ENCODE measurements around the gene DDX51. TPM values are rescaled to one million over a fixed set of nuclear protein-coding genes. Genes with fewer than 3 reads are reported as not detected.
A peak's percentile ranks its signal among the peaks of the same experiment; 100 is the strongest.

Gene DDX51, protein sequence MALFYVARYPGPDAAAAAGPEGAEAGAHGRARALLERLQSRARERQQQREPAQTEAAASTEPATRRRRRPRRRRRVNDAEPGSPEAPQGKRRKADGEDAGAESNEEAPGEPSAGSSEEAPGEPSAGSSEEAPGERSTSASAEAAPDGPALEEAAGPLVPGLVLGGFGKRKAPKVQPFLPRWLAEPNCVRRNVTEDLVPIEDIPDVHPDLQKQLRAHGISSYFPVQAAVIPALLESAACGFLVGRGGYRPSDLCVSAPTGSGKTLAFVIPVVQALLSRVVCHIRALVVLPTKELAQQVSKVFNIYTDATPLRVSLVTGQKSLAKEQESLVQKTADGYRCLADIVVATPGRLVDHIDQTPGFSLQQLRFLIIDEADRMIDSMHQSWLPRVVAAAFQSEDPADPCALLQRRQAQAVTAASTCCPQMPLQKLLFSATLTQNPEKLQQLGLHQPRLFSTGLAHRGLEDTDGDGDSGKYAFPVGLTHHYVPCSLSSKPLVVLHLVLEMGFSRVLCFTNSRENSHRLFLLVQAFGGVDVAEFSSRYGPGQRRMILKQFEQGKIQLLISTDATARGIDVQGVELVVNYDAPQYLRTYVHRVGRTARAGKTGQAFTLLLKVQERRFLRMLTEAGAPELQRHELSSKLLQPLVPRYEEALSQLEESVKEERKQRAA
- 28.1 and 29.4 TPM in 2 replicates for total RNA-seq
- long read RNA-seq, partial matches to known transcripts: 1 of 1 reads
- long read RNA-seq, other reads (novel, unspliced or antisense): 0 of 1 reads

DNA sequence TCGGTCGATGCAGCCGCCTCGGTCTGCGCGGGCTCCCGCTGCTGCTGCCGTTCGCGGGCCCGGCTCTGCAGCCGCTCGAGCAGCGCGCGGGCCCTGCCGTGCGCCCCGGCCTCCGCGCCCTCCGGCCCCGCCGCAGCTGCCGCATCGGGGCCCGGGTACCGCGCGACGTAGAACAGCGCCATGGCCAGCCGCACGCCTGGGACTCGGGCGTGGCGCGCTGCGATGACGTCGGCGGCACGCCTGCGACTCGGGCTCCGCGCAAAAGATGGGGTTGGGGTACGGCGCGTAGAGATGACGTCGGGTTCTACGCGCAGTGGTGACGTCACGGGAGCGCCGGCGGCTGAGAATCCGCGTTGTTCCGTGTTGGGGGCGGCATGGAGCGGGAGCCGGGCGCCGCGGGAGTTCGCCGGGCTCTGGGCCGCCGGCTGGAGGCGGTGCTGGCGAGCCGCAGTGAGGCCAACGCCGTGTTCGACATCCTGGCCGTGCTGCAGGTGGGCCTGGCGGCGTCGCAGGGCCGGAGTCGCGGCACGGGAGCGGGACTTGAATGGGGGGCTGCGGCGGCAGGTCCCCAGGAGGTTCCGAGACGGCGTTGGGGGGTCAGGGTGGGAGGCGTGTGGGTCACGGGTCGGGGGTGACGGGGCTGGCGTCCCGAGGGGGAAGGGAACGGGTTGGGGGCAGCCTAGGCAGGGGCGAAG, at the start of gene DDX51, which contains the start of gene NOC4L:
TSS of gene DDX51 (minus strand) at position 205 of the 695 bp plus-strand sequence. CDS start at position 182, 23 bp downstream.
TSS of gene NOC4L (plus strand) at position 343 of the 695 bp plus-strand sequence. CDS start at position 375, 32 bp downstream.
- H3K9me3 Mint-ChIP-seq (ENCODE audit: low read depth): no peaks in the 10 kb centered on the region
- TF ChIP-seq, protein P1, sequence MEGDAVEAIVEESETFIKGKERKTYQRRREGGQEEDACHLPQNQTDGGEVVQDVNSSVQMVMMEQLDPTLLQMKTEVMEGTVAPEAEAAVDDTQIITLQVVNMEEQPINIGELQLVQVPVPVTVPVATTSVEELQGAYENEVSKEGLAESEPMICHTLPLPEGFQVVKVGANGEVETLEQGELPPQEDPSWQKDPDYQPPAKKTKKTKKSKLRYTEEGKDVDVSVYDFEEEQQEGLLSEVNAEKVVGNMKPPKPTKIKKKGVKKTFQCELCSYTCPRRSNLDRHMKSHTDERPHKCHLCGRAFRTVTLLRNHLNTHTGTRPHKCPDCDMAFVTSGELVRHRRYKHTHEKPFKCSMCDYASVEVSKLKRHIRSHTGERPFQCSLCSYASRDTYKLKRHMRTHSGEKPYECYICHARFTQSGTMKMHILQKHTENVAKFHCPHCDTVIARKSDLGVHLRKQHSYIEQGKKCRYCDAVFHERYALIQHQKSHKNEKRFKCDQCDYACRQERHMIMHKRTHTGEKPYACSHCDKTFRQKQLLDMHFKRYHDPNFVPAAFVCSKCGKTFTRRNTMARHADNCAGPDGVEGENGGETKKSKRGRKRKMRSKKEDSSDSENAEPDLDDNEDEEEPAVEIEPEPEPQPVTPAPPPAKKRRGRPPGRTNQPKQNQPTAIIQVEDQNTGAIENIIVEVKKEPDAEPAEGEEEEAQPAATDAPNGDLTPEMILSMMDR (IDR thresholded peaks at IDR 0.05; ENCODE audit: unreplicated experiment): no peak
- peak within 1 kb of the TSS; percentile 97 for H3K27ac Mint-ChIP-seq
- H3K27me3 Mint-ChIP-seq: peaks cover 3% of the 10 kb centered on the region
- H3K36me3 Mint-ChIP-seq (ENCODE audit: insufficient read depth): peaks cover 6% of the 10 kb centered on the region
- DNase-seq (ENCODE audit: low spot score, unreplicated experiment): peak; percentile 92
- H3K4me1 Mint-ChIP-seq (ENCODE audit: low read depth): peaks cover 11% of the 10 kb centered on the region
- peak within 1 kb of the TSS; percentile 86 for H3K4me3 Mint-ChIP-seq (ENCODE audit: low read depth)

DNA sequence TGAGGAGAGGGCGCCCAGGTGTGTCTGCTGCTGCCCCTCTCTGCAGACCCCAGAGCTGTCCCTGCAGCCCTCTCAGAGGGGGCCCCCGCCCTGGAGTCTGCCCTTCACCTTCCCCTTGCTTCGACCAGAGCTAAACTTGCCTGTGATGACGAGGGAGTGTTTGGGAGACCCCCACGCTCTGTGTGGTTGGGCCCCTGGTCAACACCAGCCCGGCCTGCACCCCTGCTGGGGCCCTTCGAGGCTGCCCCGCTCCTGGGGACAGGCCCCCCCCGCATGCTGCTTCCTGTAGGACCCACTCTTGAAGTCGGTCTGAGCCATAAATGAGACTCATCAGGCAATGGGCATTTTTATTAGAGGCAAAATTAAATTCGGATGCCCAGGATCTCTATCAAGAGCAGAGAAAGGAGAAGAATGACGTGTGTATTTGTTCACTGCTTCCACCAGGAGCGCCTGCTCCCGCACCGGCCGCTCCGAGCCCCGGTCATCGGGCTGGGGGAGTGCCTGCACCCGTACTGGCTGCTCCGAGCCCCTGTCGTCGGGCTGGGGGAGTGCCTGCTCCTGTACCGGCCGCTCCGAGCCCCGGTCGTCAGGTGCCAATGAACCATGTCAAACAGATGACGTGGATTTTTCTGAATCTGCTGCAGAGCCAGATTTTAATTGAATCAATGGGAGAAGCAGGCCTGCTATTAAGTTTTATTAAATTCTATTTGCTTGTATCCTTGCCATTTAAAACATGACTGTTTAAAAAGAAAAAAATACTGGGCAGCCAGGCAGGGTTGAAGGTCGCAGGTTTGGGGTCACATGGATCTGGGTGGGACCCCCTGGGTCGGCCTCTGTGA, 47.8 kb upstream of the DDX51 start:
- peaks cover 69% of the 10 kb centered on the region for H3K27me3 Mint-ChIP-seq
- TF ChIP-seq, protein P1 (IDR thresholded peaks at IDR 0.05; ENCODE audit: unreplicated experiment): no peak
- no peaks in the 10 kb centered on the region for H3K36me3 Mint-ChIP-seq (ENCODE audit: insufficient read depth)
- no peak for DNase-seq (ENCODE audit: low spot score, unreplicated experiment)
- H3K9me3 Mint-ChIP-seq (ENCODE audit: low read depth): peaks cover 7% of the 10 kb centered on the region
- H3K27ac Mint-ChIP-seq: no peak overlapping the region
- H3K4me3 Mint-ChIP-seq (ENCODE audit: low read depth): no peak overlapping the region
- peaks cover 2% of the 10 kb centered on the region for H3K4me1 Mint-ChIP-seq (ENCODE audit: low read depth)

DNA sequence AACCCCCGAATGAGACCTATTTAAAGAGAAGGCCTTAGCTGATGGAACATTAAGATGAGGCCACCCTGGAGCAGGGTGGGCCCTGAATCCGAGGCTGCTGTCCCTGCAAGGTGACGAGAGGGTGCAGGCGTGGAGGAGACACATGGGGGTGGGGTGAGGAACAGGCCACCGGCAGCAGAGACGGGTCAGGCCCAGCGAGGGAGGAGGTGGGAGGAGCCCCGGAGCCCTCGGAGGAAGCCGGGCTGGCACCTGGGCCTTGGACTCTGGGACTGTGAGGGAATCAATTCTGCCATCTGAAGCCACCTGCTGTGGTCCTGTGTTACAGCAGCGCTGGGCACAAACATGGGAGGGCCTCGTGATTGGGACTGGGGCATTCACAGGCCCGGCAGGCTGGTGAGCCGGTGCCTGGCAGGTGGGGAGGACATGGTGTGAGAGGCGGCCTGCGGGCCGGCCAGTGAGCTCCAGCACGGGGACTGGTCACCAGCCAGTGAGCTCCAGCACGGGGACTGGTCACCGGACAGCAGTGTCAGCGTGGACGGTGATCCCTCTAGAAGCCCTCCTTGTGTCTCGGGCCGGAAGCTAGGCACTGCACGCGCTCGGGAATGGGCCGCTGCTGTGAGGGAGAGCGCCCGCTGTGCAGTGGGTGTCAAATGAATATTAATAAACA, 46.8 kb upstream of the DDX51 start:
- peak overlapping the region; percentile 19 for H3K4me3 Mint-ChIP-seq (ENCODE audit: low read depth)
- TF ChIP-seq, protein P1 (IDR thresholded peaks at IDR 0.05; ENCODE audit: unreplicated experiment): no peak
- H3K9me3 Mint-ChIP-seq (ENCODE audit: low read depth): peaks cover 7% of the 10 kb centered on the region
- H3K4me1 Mint-ChIP-seq (ENCODE audit: low read depth): peaks cover 2% of the 10 kb centered on the region
- DNase-seq (ENCODE audit: low spot score, unreplicated experiment): no peak
- H3K36me3 Mint-ChIP-seq (ENCODE audit: insufficient read depth): no peaks in the 10 kb centered on the region
- peaks cover 74% of the 10 kb centered on the region for H3K27me3 Mint-ChIP-seq
- H3K27ac Mint-ChIP-seq: no peak overlapping the region

DNA sequence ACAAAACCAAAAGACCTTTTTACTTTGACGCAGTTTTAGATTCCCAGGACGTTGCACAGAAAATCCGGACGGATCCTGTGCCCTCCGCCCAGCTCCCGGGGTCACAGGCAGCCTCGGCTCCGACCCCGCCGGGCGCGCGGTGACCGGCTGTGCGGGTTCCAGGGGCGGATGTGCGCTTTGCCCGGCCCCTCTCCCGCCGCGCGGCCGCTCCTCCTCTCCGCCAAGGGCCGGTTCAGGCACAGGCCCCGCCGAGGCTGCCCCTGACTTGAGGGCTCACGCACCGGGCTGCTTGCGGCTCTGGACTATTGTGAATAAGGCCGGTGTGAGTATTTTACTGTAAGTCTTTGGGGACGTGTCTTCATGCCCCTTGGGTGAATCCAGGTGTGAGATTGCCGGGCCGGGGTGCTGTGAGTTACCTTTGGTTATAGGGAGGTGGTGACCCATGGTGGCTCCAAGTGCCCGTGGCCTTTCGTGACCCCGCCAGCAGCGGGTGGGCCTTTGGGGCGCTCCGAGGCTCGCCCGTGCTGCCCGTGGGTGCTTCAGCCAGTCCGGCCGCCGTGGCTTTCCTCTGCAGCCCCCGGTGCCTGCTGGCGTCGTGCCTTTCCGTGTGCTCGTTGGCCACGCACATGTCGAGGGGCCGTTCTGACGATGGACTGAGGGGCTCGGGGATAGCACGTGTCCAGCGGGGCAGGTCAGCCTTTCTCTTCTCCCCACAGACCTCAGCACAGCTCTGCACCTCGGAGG, 46.1 kb upstream of the DDX51 start:
- Mint-ChIP-seq H3K9me3 (ENCODE audit: low read depth) (peaks cover 7% of the 10 kb centered on the region), H3K36me3 (ENCODE audit: insufficient read depth) (no peaks in the 10 kb centered on the region), H3K27ac (no peak overlapping the region), H3K4me3 (ENCODE audit: low read depth) (peak overlapping the region; percentile 69), H3K27me3 (peaks cover 80% of the 10 kb centered on the region), H3K4me1 (ENCODE audit: low read depth) (peaks cover 2% of the 10 kb centered on the region)
- TF ChIP-seq, protein P1 (IDR thresholded peaks at IDR 0.05; ENCODE audit: unreplicated experiment): no peak
- no peak for DNase-seq (ENCODE audit: low spot score, unreplicated experiment)
